Measurements from ENCODE around the gene MICAL3.
"Not testable (repeated sequence)": the region's sequence is repeated elsewhere in the genome, so short reads cannot be mapped to it uniquely, and the experiment has no call there.

DNA sequence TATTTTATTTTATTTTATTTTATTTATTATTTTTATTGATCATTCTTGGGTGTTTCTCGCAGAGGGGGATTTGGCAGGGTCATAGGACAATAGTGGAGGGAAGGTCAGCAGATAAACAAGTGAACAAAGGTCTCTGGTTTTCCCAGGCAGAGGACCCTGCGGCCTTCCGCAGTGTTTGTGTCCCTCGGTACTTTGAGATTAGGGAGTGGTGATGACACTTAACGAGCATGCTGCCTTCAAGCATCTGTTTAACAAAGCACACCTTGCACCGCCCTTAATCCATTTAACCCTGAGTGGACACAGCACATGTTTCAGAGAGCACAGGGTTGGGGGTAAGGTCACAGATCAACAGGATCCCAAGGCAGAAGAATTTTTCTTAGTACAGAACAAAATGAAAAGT is 16.5 kb upstream of the MICAL3 start:
- TF ChIP-seq, protein P1, sequence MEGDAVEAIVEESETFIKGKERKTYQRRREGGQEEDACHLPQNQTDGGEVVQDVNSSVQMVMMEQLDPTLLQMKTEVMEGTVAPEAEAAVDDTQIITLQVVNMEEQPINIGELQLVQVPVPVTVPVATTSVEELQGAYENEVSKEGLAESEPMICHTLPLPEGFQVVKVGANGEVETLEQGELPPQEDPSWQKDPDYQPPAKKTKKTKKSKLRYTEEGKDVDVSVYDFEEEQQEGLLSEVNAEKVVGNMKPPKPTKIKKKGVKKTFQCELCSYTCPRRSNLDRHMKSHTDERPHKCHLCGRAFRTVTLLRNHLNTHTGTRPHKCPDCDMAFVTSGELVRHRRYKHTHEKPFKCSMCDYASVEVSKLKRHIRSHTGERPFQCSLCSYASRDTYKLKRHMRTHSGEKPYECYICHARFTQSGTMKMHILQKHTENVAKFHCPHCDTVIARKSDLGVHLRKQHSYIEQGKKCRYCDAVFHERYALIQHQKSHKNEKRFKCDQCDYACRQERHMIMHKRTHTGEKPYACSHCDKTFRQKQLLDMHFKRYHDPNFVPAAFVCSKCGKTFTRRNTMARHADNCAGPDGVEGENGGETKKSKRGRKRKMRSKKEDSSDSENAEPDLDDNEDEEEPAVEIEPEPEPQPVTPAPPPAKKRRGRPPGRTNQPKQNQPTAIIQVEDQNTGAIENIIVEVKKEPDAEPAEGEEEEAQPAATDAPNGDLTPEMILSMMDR (IDR thresholded peaks at IDR 0.05): not testable (repeated sequence)
- TF ChIP-seq EP300, POLR2A (IDR thresholded peaks at IDR 0.05): not testable (repeated sequence)

Data from tibial nerve (tissue), 4 donors.